ENCODE measurements around the gene PIK3C2G.

DNA sequence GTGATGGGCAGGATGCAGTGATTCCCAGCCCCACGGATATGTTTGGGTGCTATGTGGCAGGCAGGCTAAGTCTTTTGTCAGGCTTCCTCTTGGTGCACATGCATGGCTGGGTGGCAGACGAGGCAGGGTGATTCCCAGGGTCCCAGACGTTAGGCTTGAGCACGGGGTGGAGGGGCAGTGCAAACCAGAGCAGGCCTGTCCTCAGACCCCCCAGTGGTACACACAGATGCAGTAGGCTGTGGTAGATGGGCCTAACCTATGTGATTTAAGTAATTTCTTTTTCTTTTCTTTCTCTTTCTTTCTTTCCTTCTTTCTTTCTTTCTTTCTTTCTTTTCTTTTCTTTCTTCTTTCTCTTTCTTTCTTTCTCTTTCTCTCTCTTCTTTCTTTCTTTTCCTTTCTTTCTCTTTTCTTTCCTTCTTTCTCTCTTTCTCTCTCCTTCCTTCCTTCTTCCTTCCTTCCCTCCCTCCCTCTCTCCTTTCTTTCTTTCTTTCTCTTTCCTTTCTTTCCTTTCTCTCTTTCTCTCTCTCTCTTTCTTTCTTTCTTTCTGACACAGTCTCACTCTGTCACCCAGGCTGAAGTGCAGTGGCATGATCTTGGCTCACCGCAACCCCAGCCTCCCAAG is 41.6 kb downstream of the PIK3C2G start:
- TF ChIP-seq, protein P1, sequence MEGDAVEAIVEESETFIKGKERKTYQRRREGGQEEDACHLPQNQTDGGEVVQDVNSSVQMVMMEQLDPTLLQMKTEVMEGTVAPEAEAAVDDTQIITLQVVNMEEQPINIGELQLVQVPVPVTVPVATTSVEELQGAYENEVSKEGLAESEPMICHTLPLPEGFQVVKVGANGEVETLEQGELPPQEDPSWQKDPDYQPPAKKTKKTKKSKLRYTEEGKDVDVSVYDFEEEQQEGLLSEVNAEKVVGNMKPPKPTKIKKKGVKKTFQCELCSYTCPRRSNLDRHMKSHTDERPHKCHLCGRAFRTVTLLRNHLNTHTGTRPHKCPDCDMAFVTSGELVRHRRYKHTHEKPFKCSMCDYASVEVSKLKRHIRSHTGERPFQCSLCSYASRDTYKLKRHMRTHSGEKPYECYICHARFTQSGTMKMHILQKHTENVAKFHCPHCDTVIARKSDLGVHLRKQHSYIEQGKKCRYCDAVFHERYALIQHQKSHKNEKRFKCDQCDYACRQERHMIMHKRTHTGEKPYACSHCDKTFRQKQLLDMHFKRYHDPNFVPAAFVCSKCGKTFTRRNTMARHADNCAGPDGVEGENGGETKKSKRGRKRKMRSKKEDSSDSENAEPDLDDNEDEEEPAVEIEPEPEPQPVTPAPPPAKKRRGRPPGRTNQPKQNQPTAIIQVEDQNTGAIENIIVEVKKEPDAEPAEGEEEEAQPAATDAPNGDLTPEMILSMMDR (conservative IDR thresholded peaks at IDR 0.05; ENCODE audit: low read length): no peak
- no peak for TF ChIP-seq EZH2phosphoT487 (IDR thresholded peaks at IDR 0.05; ENCODE audit: borderline replicate concordance, low read depth, low read length)
